Esophagus squamous epithelium (tissue), 4 donors: Measurements from ENCODE around the gene MEX3C.

Experiments
- CTCF ChIP-seq, 6 experiments: fragments of 450-650 bp in 4 of 6; fragments of 200-600 bp in 2 of 6; sonication (generic) in 2 of 6; IDR thresholded peaks; one replicate each; pipeline ENCODE4 v1.5.1; 2016 to 2019; ENCODE audit warnings: antibody characterized with exemption in 6 of 6, mild to moderate bottlenecking in 4 of 6, moderate library complexity in 4 of 6
- POLR2A ChIP-seq, 4 donors: fragments of 450-650 bp; IDR thresholded peaks; one replicate each; pipeline ENCODE4 v1.6.1; 2017; ENCODE audit warnings: antibody characterized with exemption in 4 of 4, mild to moderate bottlenecking in 4 of 4, moderate library complexity in 3 of 4

GRCh38 chr18:51168026-51168742 lies 29.3 kb downstream of the MEX3C start:
- no peak for TF ChIP-seq POLR2A (IDR thresholded peaks at IDR 0.05)
- TF ChIP-seq CTCF (IDR thresholded peaks at IDR 0.05) = no peak
